ES-I3 (cell line): ENCODE data around the gene SP140L.

Source experiments
- H3K36me3 ChIP-seq: 2 replicates; pipeline ENCODE4 v1.6.1; 2013; ENCODE audit warnings: mild to moderate bottlenecking, low read length, control low read depth, moderate library complexity; ENCODE audit not compliant: insufficient read depth
- H3K4me1 ChIP-seq: 2 replicates; pipeline ENCODE4 v1.6.1; 2013; ENCODE audit warnings: mild to moderate bottlenecking, control low read depth, low read length; ENCODE audit not compliant: insufficient read depth
- H3K9ac ChIP-seq: 2 replicates; pipeline ENCODE4 v1.6.1; 2013; ENCODE audit warnings: low read depth, mild to moderate bottlenecking, low read length, moderate library complexity
- H3K9me3 ChIP-seq: 2 replicates; pipeline ENCODE4 v1.6.1; 2013; ENCODE audit warnings: mild to moderate bottlenecking, low read length, moderate library complexity; ENCODE audit not compliant: control insufficient read depth, insufficient read depth

The SP140L gene

DNA sequence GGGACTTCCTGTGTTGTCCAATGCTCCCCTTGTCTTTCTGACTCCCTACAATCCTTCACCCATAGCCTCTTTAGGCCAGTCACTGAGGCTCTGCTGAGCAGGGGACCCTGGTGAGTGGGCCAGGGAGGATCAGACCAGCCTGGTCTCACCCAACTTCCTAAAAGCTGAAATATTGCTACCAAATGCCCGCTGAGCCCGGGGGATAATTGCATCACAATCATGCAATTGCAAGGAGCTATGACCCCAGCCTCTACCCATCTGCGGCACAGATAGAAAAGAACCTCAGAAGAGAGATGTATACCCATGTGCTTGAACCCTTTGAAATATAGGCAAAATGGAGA lies 85.3 kb downstream of the SP140L start:
- Histone ChIP-seq H3K4me1 (peaks cover 9% of the 10 kb centered on the region; the same call in 1 of the 2 replicates), H3K9ac (peak overlapping the region; percentile 89; the same call in 1 of the 2 replicates), H3K36me3 (no peaks in the 10 kb centered on the region), H3K9me3 (no peaks in the 10 kb centered on the region)

DNA sequence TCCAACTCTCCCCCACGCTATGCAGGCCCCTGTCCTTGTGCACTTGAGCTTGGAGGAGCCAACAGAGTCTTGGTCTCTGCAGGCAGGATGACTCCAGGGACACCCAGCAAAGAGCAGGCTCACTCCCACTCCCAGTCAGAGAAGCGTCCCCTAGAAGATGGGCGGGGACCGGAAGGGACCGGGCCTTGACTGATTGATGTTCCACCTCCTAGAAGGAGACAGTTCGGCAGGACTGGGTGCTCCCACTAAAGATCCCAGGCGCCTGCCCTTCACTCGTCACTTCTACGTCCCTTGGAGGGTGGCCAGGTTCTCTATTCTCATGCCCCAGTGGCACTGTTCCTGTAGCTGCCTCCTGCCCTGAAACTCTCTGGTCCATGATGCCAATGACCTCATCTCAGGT lies 85.9 kb downstream of the SP140L start:
- Histone ChIP-seq H3K9me3 (no peaks in the 10 kb centered on the region), H3K9ac (no peak overlapping the region), H3K4me1 (peaks cover 9% of the 10 kb centered on the region; the same call in 1 of the 2 replicates), H3K36me3 (no peaks in the 10 kb centered on the region)

DNA sequence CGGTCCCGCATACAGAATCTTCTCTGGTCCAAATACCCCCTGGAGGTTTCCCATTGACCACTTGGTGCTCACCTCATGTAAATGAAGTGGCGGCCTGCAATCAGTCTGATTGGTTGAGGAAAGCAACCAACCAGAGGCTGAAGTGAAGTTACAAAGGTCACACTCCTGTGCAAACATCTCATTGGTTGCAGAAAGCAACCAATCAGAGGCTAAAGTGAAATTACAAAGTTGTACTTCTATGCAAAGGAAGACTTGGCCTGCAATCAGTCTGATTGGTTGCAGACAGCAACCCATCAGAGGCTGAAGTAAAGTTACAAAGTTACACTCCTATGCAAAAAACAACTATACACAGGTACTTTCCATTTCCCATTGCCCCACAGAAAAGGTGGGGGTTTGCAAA lies 86.5 kb downstream of the SP140L start:
- Histone ChIP-seq H3K9me3 (no peaks in the 10 kb centered on the region), H3K36me3 (no peaks in the 10 kb centered on the region), H3K9ac (no peak overlapping the region), H3K4me1 (peaks cover 9% of the 10 kb centered on the region; the same call in 1 of the 2 replicates)

DNA sequence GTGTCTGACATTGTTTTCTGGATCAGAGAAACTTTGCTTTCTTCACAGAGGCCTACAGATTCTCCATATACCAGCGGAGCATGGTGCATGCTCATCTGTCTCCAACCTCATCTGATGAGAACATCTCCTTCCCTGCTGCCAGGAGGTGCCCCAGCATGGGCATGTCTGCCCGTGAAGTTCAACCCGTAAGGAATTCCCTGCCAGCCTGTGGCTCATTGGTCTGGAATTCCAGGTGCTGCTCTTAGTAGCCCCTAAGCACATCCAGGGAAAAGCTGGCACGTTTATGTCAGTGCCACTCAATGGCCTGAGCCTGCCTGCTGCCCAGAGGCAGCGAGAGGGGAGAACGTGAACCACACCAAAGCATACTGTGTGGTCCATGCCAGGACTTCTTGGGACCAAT lies 87.3 kb downstream of the SP140L start:
- H3K4me1 ChIP-seq: peaks cover 9% of the 10 kb centered on the region; the same call in 1 of the 2 replicates
- no peaks in the 10 kb centered on the region for H3K9me3 ChIP-seq
- no peaks in the 10 kb centered on the region for H3K36me3 ChIP-seq
- H3K9ac ChIP-seq: no peak overlapping the region

DNA sequence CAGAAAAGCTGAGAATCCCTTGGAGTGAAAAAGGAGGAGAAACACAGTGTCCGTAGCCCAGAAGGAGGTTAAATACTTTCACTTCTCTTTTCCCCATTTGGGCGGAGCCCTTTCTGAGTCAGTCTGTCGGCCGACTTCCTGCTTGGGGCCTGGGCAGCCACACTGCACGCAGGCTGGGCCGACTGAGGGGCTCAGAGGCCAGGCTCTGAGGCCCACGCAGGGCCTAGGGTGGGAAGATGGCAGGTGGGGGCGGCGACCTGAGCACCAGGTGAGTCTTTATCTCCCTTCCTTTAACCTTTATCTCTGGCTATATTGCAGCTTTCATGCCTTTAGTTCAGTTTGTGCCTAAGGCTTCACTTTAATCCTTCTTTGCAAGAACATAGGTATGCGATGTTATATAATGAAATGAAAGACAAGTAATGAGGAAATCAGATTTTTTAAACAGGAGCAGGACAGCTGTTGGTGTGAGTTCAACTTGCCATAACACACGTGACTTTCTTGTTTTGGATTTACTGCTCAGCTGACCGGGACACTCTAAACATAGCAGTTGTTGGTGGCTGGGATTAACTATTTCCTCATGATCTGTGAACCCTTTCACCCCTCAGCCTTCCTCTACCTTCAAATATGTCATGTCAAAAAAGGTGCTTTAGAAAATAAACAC lies 89.2 kb downstream of the SP140L start, which contains the start of gene SP100:
Gene SP100 (plus strand): TSS at position 141 of the 661 bp plus-strand sequence. CDS start 96 bp downstream, at position 237.
- Histone ChIP-seq H3K9me3 (no peaks in the 10 kb centered on the region), H3K36me3 (no peaks in the 10 kb centered on the region), H3K4me1 (peaks cover 8% of the 10 kb centered on the region; the same call in 1 of the 2 replicates), H3K9ac (peak within 1 kb of the TSS; percentile 38; the same call in 1 of the 2 replicates)

DNA sequence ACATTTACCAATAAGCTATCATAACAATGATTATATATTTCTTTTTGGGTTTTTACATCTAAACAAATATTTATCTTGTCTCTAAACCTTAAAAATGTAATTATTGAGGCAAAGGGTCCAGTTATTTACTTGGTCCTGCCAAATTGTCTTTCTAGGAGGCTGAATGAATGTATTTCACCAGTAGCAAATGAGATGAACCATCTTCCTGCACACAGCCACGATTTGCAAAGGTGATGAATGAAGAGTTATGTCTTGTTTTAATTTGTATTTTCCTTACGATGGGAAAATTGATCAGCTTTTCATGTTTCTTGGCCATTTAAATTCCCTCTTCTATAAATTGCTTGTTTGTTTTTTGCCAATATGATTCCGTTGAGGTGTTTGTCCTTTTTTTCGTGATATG lies 90.4 kb downstream of the SP140L start:
- H3K4me1 ChIP-seq: peaks cover 6% of the 10 kb centered on the region; the same call in 1 of the 2 replicates
- H3K9ac ChIP-seq: no peak overlapping the region
- no peaks in the 10 kb centered on the region for H3K9me3 ChIP-seq
- no peaks in the 10 kb centered on the region for H3K36me3 ChIP-seq

DNA sequence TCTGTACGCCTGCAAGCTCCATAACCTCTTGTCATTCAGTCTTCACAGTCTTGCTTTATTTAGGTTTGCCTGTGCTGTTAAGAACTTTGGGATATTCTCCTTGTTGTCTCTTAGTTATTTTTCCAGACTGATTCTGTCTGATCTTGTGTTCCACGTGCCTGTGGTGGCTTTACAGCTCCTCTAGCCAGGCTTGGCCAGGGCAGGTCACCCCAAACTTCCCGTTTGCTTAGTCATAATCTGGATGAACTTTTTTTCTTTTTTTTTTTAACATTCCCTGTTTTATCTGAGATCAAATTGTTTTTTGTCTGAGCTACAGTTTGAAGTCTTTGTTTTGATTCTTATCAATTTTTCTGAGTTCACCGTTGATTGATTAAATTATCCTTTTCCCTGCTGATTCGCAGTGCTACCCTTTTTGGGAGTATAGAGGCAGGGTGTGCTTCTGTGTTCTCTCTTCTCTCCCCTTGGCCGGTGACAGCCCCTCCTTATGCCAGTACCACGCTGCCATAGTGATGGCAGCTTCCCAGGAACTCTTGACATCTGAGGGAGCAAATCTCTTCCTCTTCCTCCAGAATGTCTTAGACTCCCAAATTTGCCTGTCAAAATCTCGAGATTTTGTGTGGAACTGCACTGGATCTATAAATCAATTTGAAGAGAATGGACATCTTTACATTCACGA lies 91.5 kb downstream of the SP140L start:
- H3K36me3 ChIP-seq: no peaks in the 10 kb centered on the region
- H3K9me3 ChIP-seq: no peaks in the 10 kb centered on the region
- peaks cover 6% of the 10 kb centered on the region; the same call in 1 of the 2 replicates for H3K4me1 ChIP-seq
- no peak overlapping the region for H3K9ac ChIP-seq

DNA sequence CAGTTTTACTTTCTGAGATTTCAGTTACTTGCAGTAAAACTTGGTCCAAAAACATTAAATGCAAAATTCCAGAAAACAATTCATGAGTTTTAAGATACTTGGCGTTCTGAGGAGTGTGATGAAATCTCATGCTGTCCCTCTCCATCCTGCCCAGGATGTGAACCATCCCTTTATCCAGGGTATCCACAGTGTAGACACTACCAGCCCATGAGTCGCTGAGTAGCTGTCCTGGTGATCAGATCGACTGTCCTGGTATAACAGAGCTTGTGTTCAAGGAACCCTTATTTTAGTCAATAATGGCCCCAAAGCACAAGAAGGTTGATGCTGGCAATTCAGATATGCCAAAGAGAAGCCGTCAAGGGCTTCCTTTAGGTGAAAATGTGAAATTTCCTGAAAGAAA lies 92.2 kb downstream of the SP140L start:
- Histone ChIP-seq H3K9me3 (no peaks in the 10 kb centered on the region), H3K36me3 (no peaks in the 10 kb centered on the region), H3K9ac (no peak overlapping the region), H3K4me1 (peaks cover 6% of the 10 kb centered on the region; the same call in 1 of the 2 replicates)

DNA sequence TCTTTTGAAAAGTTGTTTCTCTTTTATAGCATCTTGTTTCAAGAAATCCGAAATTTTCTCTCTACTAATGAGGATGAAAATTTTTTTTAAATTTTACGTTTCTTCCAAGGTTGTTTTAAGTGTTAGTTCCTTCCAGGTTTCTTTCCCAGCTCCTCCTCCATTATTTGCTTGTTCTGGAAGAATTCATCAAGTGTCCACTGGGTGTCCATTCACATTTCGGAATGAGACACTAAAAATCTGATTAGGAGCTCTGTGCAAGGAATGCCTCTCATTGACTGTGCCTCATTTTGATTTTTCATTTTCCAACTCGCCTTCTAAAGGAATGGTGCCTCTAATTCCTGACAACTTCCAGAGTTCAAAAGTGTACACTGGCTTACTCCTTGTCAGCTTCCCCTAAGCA lies 95.2 kb downstream of the SP140L start:
- H3K9ac ChIP-seq: no peak overlapping the region
- H3K36me3 ChIP-seq: no peaks in the 10 kb centered on the region
- no peaks in the 10 kb centered on the region for H3K9me3 ChIP-seq
- H3K4me1 ChIP-seq: no peaks in the 10 kb centered on the region

DNA sequence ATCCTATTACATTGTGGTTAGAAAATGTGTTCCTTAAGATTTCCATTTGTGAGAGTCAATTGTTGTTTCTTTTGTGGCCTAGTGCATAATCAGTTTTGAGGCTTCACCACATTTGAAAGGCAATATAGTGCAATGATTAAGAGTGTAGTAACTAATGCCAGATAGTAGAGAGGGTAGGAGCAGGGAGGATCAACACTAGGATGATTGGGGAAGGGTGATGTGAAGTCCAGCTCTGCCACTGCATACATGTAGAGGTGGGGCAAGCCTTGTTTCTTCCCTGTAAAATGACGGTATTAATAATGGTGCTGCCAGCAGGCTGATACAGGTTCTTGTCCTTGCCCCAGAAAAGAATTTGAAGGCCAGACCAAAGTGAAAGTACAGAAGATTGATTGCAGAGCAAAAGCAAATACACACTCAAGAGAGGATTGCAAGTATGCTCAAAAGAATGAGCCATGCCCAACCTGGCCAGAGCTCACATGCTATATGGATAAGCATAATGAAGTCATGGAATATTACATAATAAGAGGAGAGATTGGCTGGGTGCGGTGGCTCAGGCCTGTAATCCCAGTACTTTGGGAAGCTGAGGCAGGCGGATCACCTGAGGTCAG lies 97.0 kb downstream of the SP140L start:
- no peaks in the 10 kb centered on the region for H3K9me3 ChIP-seq
- no peaks in the 10 kb centered on the region for H3K36me3 ChIP-seq
- no peak overlapping the region for H3K9ac ChIP-seq
- no peaks in the 10 kb centered on the region for H3K4me1 ChIP-seq

DNA sequence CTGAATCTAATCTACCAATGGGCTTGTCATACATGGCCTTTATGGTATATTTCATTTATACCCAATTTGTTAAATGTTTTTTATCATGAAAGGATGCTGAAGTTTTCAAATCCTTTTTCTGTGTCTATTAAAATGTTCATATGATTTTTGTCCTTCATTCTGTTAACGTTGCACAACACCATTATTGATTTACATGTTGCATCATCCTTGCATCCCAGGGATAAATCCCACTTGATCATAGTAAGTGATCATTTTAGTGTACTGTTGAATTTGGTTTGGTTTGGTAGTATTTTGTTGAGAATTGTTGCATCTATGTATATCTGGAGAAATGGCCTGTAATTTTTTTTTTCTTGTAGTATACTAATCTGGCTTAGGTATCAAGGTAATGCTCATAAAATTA lies 98.4 kb downstream of the SP140L start:
- Histone ChIP-seq H3K9ac (no peak overlapping the region), H3K36me3 (no peaks in the 10 kb centered on the region), H3K4me1 (no peaks in the 10 kb centered on the region), H3K9me3 (no peaks in the 10 kb centered on the region)

DNA sequence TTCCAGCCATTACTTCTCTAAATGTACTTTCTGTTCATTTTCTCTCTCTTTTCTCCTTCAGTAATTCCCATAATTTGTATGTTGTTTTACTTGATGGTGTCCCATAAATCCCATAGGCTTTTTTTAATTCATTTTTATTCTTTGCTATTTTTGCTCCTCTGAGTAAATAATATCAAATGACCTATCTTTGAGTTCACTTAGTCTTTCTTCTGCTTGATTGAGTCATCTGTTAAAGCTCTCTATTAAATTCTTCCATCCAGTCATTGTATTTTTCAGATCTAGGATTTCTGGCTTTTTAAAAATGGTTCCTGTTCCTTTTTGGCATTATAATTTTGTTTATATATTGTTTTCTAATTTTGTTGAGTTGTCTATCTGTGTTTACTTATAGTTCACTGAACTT lies 102.5 kb downstream of the SP140L start:
- H3K9me3 ChIP-seq: no peaks in the 10 kb centered on the region
- no peaks in the 10 kb centered on the region for H3K4me1 ChIP-seq
- no peaks in the 10 kb centered on the region for H3K36me3 ChIP-seq
- no peak overlapping the region for H3K9ac ChIP-seq

DNA sequence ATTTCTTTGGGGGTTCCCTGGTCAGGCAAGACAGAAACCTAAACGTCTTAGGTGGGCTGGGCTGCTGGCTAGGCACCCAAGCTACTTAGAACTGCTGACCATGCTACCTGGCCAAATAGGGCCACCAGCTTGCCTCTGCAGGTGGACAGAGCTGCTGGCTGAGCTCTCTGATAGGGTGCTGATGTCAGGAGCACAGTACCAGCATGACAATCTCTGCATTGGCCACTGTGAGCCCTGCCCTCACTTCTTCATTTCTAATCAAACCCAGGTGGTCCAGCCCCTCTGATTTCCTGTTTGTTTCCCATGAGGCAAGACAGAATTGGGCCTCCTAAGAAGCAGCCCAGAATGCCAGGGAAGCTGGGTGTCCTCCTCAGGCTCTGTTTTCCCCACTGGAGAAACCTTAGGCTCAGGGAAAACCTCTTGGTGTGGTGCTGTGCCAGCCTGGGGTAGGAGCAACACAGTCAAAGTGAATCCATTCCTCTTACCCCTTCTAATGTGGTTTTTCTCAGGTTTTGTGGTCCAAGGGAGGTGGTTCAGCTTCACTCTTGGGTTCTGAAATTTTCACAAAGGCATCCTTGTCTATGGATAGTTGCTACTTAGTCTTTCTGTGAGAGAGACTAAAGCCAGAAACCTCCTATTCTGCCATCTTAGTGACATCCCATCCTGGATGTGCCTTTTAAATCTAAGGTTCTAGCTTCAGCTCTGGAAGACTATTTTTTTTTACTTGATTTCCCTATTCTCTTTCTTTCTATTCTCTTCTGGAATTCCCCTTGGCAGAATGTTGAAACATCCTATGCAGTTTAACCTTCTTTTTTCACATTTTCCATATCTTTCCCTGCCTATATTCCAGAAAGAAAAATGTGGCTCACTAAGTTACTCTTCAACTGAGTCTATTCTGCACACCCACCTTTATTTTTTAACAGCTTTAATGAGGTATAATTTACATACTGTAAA lies 104.2 kb downstream of the SP140L start:
- no peak overlapping the region for H3K9ac ChIP-seq
- H3K4me1 ChIP-seq: no peaks in the 10 kb centered on the region
- no peaks in the 10 kb centered on the region for H3K9me3 ChIP-seq
- no peaks in the 10 kb centered on the region for H3K36me3 ChIP-seq

DNA sequence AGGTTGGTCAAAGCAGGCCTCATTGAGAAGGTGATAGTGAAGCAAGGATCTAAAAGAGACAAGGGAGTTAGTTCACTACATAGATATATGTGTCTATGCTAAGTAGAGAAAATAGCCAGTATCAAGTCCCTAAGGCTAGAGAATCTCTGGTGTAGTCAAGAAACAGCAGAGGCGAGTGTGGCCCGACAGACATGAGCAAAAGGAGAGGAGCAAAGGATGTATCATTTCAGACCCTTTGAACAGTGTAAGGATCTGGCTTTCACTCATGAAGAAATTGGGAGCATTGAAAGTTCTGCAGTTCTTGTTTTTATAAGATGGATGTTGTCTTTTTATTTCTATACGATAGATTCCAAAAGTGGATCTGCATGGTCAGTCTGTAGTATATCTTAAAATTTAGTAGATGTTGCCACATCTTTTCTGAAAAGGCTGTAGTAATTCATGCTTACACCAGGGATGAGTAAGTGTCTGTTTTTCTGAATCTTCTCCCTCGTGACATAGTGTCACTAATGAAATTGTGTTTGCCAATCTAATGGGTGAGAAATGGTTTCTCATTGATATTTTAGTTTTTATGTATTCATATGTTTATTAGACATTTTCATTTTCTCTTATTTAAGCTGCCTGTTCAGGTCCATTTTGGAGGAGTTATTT lies 107.8 kb downstream of the SP140L start:
- Histone ChIP-seq H3K9me3 (no peaks in the 10 kb centered on the region), H3K4me1 (no peaks in the 10 kb centered on the region), H3K9ac (no peak overlapping the region), H3K36me3 (no peaks in the 10 kb centered on the region)
